HG03457 (cell line): ENCODE measurements around the gene CLDN14.
A peak's percentile ranks its signal among the peaks of the same experiment; 100 is the strongest.

Source experiments
- ATAC-seq: cut with Tn5 transposase; IDR thresholded peaks from one replicate; pipeline ENCODE4 v1.9.1; 2021; ENCODE audit warnings: moderate number of reproducible peaks; ENCODE audit not compliant: unreplicated experiment

The CLDN14 gene

DNA sequence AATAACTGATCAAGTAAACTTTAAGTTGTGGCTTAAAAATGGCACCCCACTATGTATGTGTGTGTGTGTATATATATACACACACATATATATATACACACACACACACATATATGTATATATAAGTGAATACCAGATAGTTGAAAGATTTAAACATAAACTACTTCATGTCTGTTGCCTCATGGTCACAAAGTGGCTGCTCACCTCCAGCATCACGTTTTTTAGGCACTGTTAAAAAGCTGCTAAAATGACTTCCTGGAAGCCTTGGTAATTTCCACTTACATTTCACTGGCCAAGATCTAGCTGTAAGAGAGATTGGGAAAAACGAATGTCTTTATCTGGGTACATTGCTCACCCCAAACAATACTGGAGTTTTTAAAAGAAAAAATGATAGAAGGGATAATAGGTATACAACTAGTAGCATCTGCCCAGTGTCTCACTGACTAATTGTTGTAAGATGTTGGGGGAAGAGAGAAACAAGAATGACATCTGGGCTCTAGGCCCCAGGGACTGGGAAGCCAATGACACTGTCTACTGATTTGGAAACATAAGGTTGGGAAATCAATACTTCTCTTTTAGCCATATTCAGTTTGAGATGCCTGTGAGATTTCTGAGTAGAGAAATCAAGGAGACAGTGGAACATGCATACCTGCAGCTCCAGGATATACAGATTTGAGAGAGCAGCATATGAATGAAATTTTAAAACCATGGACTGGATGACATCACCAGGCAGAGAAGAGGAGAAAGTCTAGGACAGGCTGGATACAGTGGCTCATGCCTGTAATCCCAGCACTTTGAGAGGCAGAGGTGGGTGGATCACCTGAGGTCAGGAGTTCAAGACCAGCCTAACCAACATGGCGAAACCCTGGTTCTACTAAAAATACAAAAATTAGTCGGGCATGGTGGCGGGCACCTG is 42.8 kb downstream of the CLDN14 start:
- ATAC-seq = no peak

DNA sequence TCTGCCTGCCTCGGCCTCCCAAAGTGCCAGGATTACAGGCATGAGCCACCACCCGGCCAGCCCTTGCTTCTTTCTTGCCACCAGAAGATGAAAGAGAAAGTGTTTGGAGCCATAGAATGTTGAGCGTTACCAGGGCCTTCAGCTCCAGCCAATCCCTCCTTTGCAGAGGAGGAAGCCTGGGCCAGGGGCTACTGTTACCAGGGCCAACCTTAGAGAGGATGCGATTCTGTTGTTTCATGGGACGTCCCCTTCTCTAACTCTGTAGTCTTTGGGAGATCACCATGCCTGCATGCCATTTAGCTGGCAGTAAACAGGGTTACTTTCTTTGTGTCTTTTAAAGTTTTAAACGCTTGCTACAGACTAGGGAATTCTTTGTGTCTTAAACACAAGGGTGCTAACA is 45.8 kb downstream of the CLDN14 start:
- ATAC-seq = no peak

- no peak for ATAC-seq
Measured at GRCh38 chr21:36433059-36433709, 46.7 kb downstream of the CLDN14 start.

DNA sequence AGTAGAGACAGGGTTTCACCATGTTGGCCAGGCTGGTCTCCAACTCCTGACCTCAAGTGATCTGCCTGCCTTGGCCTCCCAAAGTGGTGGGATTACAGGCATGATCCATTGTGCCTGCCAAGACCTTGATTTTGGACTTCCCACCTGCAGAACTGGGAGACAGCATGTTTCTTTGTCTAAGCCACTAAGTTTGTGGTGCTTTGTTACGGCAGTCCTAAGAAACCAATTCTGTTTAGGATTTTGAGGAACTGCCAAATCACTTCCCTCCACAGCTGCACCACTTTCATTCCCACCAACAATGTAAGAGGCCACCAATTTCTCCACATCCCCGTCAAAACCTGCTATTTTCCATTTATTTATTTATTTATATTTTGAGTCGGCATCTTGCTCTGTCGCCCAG is 48.7 kb downstream of the CLDN14 start:
- no peak for ATAC-seq

DNA sequence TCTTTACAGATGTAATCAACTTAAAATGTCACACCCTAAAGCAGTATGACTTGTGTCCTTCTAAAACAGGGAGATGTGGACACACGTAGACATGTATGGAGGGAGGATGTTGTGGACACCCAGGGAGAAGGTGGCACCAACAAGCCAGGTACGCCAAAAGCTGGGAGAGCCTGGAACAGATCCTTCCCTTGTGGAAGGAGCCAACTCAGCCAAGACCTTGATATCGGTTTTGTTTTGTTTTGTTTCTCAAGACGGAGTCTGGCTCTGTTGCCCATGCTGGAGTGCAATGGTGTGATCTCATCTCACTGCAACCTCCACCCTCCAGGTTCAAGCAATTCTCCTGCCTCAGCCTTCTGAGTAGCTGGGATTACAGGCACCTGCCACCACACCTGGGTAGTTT is 49.1 kb downstream of the CLDN14 start:
- ATAC-seq = no peak

DNA sequence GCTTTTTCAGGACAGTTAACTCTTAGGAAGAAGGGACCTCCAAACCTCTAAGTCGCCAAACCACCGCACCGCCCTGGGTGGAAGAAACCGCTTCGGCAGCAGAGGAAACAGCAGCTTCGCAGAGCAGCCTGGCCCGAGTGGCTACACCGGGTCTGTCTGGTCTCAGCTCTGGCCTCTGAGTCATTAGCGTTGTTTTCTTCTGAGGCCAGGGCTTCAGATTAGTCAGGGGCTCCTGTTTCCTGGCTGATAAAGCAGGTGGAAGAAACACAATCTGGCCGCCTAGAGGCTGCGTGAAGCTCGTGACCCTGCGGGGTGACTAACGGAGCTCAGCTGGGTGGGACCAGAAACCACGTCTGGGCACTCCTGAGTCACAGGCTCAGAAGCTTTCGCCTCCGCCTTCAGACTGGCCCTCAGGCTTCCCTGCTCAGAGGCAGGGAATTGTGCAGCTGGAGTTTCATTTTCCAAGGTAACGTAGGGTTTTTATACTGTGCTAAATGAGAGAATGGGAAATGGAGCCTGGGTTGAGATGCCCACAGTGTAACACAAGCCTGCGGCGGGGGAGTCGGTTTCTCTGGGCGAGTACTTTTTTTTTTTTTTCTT is 49.9 kb downstream of the CLDN14 start:
- peak; percentile 70 for ATAC-seq

GRCh38 chr21:36428761-36429432 is 51.0 kb downstream of the CLDN14 start:
- no peak for ATAC-seq

DNA sequence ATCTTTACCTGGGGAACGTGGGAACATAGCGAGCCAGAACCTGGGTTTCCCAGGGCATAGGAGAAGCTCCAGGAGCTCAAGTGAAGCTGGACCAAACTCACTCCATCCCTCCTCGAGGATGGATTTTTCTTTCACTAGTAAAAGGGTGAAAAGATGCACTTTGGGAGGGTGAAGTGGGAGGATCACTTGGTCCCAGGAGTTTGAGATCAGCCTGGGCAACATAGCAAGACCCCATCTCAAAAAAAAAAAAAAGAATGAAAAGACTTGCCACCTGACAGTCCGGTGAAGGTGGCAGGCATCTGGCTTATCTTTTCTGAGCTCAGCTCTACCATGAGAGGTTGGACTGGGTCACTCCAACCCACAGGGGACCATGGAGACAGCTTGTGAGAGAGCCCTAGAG is 52.4 kb downstream of the CLDN14 start:
- no peak for ATAC-seq

GRCh38 chr21:36425286-36425685 is 54.6 kb downstream of the CLDN14 start:
- ATAC-seq = no peak

GRCh38 chr21:36424592-36424991 is 55.3 kb downstream of the CLDN14 start:
- ATAC-seq = no peak

- ATAC-seq = no peak
Measured at GRCh38 chr21:36423771-36424433, 56.0 kb downstream of the CLDN14 start.

GRCh38 chr21:36422279-36423098 is 57.4 kb downstream of the CLDN14 start:
- no peak for ATAC-seq

GRCh38 chr21:36420571-36421339 is 59.2 kb downstream of the CLDN14 start:
- no peak for ATAC-seq

GRCh38 chr21:36419996-36420395 is 59.9 kb downstream of the CLDN14 start:
- no peak for ATAC-seq

DNA sequence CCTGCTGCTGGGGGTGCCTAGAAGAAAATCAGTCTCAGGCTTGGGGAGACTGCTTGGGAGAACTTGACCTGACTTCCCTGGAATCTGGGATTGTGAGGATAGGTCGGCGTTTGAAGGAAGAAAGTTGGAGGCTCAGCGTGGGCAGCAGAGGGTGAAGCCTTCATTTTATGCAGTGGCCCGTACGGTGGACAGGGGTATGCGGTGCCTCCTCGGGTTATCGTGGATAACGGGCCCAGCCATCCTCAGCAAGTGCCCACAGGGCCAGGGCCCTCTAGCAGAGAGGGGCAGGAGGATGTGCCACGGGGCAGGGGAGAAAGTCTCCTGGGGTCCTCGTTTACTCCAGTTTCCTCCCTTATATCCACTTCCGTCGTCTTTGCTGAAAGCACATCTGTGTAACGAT is 60.7 kb downstream of the CLDN14 start:
- ATAC-seq = no peak

DNA sequence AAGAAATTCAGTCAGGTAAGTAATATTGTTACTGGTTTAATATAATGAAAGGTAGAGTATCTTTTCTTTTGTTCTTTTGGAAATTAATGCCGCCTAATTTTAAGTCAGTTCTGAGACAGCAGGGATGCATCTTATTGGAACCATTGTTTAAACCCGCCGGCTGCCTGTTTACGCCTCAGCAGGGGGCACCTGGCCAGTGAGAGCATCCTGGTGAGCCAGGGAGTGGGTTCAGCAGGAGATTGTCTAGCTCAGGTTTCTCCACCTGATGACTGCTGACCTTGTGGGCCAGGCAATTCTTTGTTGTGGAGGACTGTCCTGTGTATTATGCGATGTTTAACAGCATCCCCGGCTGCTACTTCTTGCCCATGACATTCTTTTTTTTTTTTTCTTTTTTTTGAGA is 64.5 kb downstream of the CLDN14 start:
- ATAC-seq = no peak

GRCh38 chr21:36412916-36413315 is 67.0 kb downstream of the CLDN14 start:
- no peak for ATAC-seq

- ATAC-seq = no peak
Measured at GRCh38 chr21:36411301-36411700, 68.6 kb downstream of the CLDN14 start.
